IPS-11a (cell line): ENCODE measurements around the gene ST8SIA6.
"Not testable (repeated sequence)": the region's sequence is repeated elsewhere in the genome, so short reads cannot be mapped to it uniquely, and the experiment has no call there.

Experiments
- H3K4me3 ChIP-seq: one replicate; pipeline ENCODE4 v1.5.1; 2013; ENCODE audit warnings: low read depth, low read length, control low read depth

ST8SIA6 gene

GRCh38 chr10:17349717-17350116 lies 104.7 kb downstream of the ST8SIA6 start:
- H3K4me3 ChIP-seq = no peak overlapping the region

GRCh38 chr10:17348501-17349349 lies 105.7 kb downstream of the ST8SIA6 start:
- H3K4me3 ChIP-seq = no peak overlapping the region

- no peak overlapping the region for H3K4me3 ChIP-seq
Measured at GRCh38 chr10:17348011-17348500, 106.3 kb downstream of the ST8SIA6 start.

GRCh38 chr10:17344206-17344605 lies 110.2 kb downstream of the ST8SIA6 start:
- no peak overlapping the region for H3K4me3 ChIP-seq

DNA sequence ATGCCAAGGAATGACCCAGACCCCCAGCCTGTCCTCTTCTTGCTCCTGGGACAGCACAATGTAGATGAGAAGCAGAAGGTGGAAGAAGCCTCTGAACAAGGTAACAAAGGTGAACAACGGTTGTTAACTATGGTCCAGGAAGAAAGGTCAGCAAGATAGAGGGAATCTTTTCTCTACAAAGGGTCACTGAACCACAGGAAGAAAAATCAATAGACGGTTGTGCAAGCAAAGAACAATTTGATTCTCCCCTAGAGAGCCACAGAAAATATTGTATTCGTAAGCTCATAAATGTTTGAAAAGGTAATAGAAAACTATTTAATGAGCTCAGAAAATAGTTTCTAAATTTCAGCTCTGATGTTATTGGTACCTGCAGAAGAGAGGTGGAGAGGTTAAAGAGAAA lies 111.3 kb downstream of the ST8SIA6 start:
- no peak overlapping the region for H3K4me3 ChIP-seq

DNA sequence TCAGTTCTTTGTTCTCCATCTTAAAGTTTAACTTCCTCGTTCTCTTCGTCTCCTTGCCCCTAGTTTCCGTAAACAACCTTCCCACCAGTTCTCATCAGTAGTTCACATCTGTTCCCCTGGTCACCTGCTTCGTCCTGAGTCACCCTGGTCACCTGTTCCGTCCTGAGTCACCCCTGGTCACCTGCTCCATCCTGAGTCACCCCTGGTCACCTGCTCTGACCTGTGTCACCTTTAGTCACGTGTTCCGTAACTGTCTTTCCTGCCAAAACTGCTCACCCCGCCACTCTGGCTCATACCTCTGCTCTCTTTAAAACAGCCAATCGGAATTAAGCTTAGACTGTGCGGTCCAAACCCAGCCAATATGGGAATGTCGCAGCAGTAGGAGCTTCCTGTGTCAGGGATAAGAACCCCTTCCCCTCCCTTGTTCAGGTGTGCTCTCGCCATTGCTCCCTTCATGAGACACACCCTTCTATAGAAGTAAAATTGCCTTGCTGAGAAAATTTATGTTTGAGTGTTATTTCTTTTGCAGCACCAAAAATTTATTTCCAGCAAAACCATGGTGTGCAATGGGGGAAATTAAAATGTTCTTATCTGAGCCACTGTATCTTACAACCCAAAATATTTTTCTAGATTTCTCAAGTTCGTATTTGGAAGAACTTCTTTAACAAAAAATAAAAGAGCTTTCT lies 114.1 kb downstream of the ST8SIA6 start:
- H3K4me3 ChIP-seq = no peak overlapping the region

DNA sequence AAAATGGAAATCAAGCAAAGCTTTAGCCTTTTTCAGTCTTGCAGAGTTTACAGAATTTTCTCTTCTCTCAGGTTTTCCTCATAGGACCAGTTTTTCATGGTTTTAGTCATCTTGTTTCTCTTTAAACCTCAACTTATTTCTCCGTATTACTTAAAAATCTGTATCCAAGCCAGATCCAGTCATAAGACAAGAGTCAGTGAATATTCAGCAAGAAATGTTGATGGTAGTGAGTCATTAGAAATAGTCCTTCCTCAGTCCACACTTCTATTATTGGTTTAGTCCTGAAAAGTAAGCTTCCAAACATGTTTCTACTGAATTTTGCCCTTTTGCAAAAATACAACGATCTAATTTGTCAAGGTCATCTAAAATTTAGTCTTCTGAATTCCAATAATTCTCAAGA lies 119.3 kb downstream of the ST8SIA6 start:
- H3K4me3 ChIP-seq = no peak overlapping the region

GRCh38 chr10:17330501-17330900 lies 123.9 kb downstream of the ST8SIA6 start:
- no peak overlapping the region for H3K4me3 ChIP-seq

DNA sequence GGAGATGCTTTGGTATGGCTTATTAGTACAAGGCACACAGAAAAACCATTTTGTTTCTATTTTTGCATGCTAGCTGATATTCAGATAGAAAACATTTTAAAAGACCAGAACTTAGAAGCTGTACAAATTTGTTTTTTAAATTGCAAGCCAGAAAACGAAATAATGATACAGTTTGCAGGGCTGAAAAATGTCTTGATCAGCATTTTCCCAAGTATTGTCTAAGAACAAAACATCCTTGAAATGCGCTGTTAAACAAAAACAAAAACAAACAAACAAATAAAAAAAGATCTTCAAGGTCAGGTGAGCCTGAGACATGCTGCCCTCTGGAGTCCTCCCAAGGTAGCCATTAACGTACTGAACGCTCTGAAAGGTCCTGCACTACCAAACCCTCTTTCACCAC lies 128.0 kb downstream of the ST8SIA6 start:
- H3K4me3 ChIP-seq = no peak overlapping the region

- not testable (repeated sequence) for H3K4me3 ChIP-seq
Measured at GRCh38 chr10:17321957-17322356, 132.4 kb downstream of the ST8SIA6 start.

GRCh38 chr10:17316488-17317170 lies 137.8 kb downstream of the ST8SIA6 start:
- no peak overlapping the region for H3K4me3 ChIP-seq

DNA sequence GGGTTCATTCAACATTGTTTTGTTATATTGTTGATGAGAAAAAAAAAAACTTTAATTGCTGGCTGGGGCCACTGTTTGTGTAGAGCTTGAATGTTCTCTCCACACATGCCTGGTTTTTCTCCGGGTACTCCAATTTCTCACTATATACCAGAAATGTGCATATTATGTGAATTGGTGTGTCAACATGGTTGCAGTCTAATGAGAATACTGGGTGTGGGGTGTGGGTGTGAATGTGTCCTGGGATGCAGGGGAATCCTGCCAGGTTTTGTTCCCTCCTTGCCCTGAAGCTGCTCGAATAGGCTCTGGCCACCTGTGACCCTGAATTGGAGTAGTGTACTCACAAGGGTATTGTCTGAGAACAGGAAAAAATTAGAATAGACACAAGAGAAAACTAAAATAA lies 145.0 kb downstream of the ST8SIA6 start:
- no peak overlapping the region for H3K4me3 ChIP-seq

- H3K4me3 ChIP-seq = no peak overlapping the region
Measured at GRCh38 chr10:17307123-17307522, 147.3 kb downstream of the ST8SIA6 start.

- no peak overlapping the region for H3K4me3 ChIP-seq
Measured at GRCh38 chr10:17292375-17292774, 162.0 kb downstream of the ST8SIA6 start.

DNA sequence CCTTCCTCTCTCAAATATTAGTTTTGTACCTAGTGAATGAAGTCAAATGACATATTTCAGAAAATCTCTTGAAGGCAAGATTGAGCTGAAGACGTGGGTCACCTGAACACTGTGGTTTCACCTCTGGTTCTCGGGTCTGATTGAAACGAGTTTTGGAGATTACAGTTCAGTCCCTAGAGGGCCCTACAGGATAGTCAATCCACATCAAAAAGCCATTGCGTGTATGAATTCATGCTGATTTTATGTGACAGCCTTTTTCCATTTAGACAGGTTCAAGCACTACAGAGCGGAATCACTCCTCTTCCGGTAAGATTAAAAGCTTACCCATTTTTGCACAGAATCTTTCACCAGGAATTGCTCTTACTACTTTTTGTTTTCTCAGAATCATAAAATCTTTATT lies 164.2 kb downstream of the ST8SIA6 start:
- no peak overlapping the region for H3K4me3 ChIP-seq

DNA sequence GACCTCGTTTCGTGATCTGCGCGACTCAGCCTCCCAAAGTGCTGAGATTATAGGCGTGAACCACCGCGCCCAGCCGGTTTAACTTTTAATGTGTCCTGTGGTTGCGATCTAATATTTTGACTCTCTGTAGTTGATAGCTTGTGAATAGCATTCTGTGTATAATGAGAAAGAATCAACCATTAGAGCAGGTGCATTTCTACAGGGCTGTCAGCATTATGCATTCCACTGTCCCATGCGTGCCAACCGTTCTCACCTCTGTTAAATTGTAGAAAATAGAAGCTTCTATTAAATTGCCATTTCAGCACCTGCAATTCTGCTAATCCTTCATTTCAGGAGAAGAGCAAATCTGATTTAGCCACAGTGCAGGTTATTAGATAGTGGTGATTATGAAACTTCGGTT lies 164.6 kb downstream of the ST8SIA6 start:
- no peak overlapping the region for H3K4me3 ChIP-seq

DNA sequence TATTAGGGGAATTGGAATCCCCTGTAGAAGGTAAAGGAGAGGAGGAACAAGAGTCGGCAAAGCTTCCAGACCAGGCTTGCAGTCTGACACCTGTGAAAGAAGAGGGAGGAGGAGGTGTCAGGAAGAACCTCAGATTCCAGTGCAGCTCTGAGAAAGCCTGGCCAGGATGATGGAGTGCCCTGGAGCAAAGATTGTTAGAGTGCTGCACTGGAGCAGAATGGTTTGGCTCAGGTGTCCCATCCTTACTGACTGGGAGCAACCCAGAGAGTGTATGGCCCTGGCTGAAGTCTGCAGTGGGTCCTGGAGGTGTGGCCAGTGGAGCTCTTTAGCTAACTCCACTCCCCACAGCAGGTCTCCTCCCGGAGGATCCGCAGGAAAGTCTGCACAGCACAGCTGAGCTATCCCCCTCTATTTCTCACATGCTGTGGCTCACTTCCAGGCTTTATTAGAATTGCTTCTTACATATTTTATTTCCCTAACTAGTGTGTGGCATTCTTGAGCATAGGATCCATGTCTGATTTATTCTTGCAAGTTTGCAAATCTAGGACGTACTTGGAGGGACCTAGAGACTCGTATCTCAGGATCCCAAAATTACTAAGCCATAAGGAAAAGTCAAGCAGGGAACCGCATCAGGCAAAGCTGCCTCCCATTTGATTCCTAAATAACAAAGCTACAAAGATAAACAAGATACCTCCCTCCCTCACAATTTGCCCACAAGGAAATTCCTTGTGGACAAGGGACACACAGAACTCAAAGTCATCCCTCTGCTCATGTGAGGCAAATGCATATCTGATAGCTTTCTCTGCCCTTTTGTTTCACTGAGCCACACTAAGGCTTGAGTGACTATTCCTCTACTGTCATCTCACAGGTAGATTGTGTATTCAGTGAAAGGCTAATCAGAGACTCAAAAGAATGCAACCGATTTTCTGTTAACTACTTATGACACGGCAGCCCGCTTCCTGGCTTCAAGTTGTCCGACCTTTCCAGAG lies 167.5 kb downstream of the ST8SIA6 start:
- H3K4me3 ChIP-seq = no peak overlapping the region

DNA sequence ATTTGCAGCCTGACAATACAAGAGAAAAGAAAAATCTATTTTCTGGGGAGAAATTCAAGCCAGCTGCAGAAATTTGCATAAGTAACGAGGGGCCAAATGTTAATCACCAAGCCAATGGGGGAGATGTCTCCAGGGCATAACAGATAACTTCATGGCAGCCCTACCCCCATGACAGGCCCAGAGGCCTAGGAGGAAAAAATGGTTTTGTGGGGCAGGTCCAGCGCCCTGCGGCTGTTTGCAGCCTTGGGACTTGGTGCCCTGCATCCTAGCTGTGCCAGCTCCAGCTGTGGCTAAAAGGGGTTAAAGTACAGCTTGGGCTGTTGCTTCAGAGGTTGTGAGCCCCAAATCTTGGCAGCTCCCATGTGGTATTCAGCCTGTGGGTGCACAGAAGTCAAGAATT lies 172.1 kb downstream of the ST8SIA6 start:
- H3K4me3 ChIP-seq = no peak overlapping the region

DNA sequence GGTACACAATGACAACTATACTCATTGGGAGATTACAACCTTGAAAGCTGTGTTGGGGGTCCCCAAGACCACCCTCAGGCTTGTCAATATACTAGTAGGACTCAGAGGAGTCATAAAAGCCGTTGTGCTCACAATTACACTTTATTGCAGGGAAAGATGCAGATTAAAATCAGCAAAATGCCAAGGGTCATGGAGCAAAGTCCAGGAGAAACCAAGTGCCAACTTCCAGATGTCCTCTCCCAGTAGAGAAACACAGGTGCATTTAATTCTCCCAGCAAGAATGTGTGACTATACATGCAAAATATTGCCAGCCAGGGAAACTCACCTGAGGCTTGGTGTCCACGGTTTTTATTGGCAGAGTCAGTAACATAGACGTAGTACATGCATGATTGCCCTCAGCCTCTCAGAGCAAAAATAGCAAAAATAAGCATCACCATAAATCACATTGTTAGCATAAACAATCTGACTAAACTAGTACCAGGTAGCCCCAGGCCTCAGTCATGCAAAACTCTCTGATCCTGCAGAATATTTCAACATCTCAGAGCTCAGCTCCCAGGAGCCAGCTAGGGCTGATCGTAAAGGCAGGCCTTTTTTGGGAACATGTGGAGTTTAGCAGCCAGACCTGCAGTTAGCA lies 175.7 kb downstream of the ST8SIA6 start:
- H3K4me3 ChIP-seq = no peak overlapping the region
